ENCODE data around the gene STBD1. TPM values are rescaled to one million over a fixed set of nuclear protein-coding genes. Genes with fewer than 3 reads are reported as not detected.

The STBD1 gene
- total and polyA plus RNA-seq, 12 donors = 1.0 to 6.3 (median 3.5) TPM

- TF ChIP-seq, protein P1, sequence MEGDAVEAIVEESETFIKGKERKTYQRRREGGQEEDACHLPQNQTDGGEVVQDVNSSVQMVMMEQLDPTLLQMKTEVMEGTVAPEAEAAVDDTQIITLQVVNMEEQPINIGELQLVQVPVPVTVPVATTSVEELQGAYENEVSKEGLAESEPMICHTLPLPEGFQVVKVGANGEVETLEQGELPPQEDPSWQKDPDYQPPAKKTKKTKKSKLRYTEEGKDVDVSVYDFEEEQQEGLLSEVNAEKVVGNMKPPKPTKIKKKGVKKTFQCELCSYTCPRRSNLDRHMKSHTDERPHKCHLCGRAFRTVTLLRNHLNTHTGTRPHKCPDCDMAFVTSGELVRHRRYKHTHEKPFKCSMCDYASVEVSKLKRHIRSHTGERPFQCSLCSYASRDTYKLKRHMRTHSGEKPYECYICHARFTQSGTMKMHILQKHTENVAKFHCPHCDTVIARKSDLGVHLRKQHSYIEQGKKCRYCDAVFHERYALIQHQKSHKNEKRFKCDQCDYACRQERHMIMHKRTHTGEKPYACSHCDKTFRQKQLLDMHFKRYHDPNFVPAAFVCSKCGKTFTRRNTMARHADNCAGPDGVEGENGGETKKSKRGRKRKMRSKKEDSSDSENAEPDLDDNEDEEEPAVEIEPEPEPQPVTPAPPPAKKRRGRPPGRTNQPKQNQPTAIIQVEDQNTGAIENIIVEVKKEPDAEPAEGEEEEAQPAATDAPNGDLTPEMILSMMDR (IDR thresholded peaks at IDR 0.05) = no peak
- TF ChIP-seq POLR2A (IDR thresholded peaks at IDR 0.05) = no peak
- Histone ChIP-seq H3K27me3 (no peaks in the 10 kb centered on the region), H3K9me3 (replicated peaks in 1 of 3) (no peaks in the 10 kb centered on the region), H3K36me3 (replicated peaks in 1 of 2) (no peaks in the 10 kb centered on the region), H3K4me1 (replicated peaks in 1 of 2) (no peaks in the 10 kb centered on the region), H3K4me3 (no peak overlapping the region), H3K27ac (no peak overlapping the region)
- no peak for DNase-seq
- intact Hi-C loops (cut with DNase I) = no loop called here
- WGBS, 4 donors = 72 to 90% (median 81%) methylated on average over 5 of the region's 5 CpGs
Observed at GRCh38 chr4:76272999-76273398, 33.5 kb upstream of the STBD1 start.

DNA sequence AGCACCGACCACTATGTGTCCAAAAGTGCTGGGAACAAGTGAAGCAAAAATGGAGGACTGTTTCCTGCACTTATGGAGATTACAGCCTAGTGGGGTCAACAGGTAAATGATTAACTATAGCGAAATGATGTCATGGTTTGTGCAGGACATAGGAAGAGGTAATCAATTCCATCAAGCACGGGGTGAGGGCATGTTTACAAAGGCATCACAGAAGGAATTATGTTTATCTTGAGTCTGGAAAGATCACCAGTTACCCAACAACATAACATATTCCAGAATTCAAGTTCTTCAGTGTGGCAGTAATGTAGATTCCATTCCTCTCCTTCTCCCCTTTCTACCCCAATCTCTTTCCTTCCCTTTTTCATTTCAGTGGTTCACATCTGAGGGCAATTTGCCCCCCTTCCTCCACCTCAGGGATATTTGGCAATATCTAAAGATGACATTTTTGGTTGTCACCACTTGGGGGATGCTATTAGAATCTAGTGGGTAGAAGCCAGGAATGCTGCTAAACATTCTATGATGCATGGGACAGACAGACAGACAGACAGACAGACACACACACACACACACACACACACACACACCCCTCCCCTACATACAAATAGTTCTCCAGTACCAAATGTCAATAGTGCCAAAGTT, 30.9 kb upstream of the STBD1 start:
- Histone ChIP-seq H3K36me3 (replicated peaks in 1 of 2) (no peaks in the 10 kb centered on the region), H3K4me3 (no peak overlapping the region), H3K4me1 (replicated peaks in 1 of 2) (no peaks in the 10 kb centered on the region), H3K27me3 (no peaks in the 10 kb centered on the region), H3K9me3 (replicated peaks in 1 of 3) (no peaks in the 10 kb centered on the region), H3K27ac (no peak overlapping the region)
- no peak for TF ChIP-seq POLR2A (IDR thresholded peaks at IDR 0.05)
- TF ChIP-seq, protein P1 (IDR thresholded peaks at IDR 0.05) = no peak
- intact Hi-C loops (cut with DNase I) = no loop called here
- no peak for DNase-seq
- 76 to 87% (median 82%) methylated on average over 3 of the region's 3 CpGs for WGBS, 4 donors

GRCh38 chr4:76276813-76277212, 29.7 kb upstream of the STBD1 start:
- TF ChIP-seq POLR2A (IDR thresholded peaks at IDR 0.05) = no peak
- TF ChIP-seq, protein P1 (IDR thresholded peaks at IDR 0.05) = no peak
- Histone ChIP-seq H3K36me3 (replicated peaks in 1 of 2) (no peaks in the 10 kb centered on the region), H3K4me3 (no peak overlapping the region), H3K4me1 (replicated peaks in 1 of 2) (no peaks in the 10 kb centered on the region), H3K9me3 (replicated peaks in 1 of 3) (no peaks in the 10 kb centered on the region), H3K27me3 (no peaks in the 10 kb centered on the region), H3K27ac (no peak overlapping the region)
- DNase-seq = no peak
- intact Hi-C loops (cut with DNase I) = no loop called here
- 81 to 91% (median 85%) methylated on average over 9 of the region's 9 CpGs for WGBS, 4 donors

GRCh38 chr4:76277667-76278066, 28.9 kb upstream of the STBD1 start:
- no peak for DNase-seq
- intact Hi-C loops (cut with DNase I) = no loop called here
- H3K27ac ChIP-seq = no peak overlapping the region
- no peaks in the 10 kb centered on the region for H3K9me3 ChIP-seq (replicated peaks in 1 of 3)
- no peak overlapping the region for H3K4me3 ChIP-seq
- WGBS, 4 donors = 83 to 95% (median 86%) methylated on average over 1 of the region's 1 CpG
- no peaks in the 10 kb centered on the region for H3K36me3 ChIP-seq (replicated peaks in 1 of 2)
- no peak for TF ChIP-seq POLR2A (IDR thresholded peaks at IDR 0.05)
- TF ChIP-seq, protein P1 (IDR thresholded peaks at IDR 0.05) = no peak
- no peaks in the 10 kb centered on the region for H3K27me3 ChIP-seq
- no peaks in the 10 kb centered on the region for H3K4me1 ChIP-seq (replicated peaks in 1 of 2)
